ENCODE data around the gene GLRB. TPM values are rescaled to one million over a fixed set of nuclear protein-coding genes. Genes with fewer than 3 reads are reported as not detected.

GLRB gene
- total and polyA plus RNA-seq, 2 donors (not counting 1 experiment from before 2014, with no cell fraction given) = not detected

DNA sequence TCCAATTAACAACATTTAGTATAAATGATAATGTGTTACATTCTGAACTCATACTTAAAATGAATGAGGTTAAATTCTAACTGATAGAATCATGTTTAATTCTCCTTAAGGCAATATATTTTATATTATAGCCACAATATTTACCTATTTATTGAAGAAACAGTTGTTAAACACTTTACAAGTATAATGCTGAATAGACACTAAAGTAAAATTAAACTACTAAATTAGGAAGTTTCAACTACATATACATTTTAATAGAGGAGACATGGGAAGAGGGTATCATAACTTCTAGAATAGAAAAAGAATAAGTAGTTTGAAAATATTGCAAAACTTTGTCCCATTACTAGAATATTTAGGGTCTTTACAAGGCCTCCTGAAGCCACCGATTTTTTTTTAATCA, 108.3 kb downstream of the GLRB start:
- no peak overlapping the region for H3K27ac ChIP-seq (ENCODE audit: low read length in 2 of 2)
- H3K4me1 ChIP-seq (ENCODE audit: control insufficient read depth in 2 of 2, insufficient read depth in 2 of 2, low read length in 2 of 2) = no peaks in the 10 kb centered on the region
- Mint-ChIP-seq H3K4me3 (no peak overlapping the region), H3K4me1 (no peaks in the 10 kb centered on the region), H3K27me3 (no peaks in the 10 kb centered on the region), H3K9me3 (ENCODE audit: insufficient read depth) (peaks cover 6% of the 10 kb centered on the region), H3K27ac (no peak overlapping the region)
- no peak for DNase-seq
- CTCF ChIA-PET = no interaction called here
- TF ChIP-seq, protein P1, sequence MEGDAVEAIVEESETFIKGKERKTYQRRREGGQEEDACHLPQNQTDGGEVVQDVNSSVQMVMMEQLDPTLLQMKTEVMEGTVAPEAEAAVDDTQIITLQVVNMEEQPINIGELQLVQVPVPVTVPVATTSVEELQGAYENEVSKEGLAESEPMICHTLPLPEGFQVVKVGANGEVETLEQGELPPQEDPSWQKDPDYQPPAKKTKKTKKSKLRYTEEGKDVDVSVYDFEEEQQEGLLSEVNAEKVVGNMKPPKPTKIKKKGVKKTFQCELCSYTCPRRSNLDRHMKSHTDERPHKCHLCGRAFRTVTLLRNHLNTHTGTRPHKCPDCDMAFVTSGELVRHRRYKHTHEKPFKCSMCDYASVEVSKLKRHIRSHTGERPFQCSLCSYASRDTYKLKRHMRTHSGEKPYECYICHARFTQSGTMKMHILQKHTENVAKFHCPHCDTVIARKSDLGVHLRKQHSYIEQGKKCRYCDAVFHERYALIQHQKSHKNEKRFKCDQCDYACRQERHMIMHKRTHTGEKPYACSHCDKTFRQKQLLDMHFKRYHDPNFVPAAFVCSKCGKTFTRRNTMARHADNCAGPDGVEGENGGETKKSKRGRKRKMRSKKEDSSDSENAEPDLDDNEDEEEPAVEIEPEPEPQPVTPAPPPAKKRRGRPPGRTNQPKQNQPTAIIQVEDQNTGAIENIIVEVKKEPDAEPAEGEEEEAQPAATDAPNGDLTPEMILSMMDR (IDR thresholded peaks at IDR 0.05) = no peak
- no peak for TF ChIP-seq EZH2 (IDR thresholded peaks at IDR 0.05; ENCODE audit: borderline replicate concordance, insufficient read depth, low read depth, low read length, poor library complexity, severe bottlenecking)
- no CpG with 5 or more reads among the region's 1 CpG for WGBS (ENCODE audit: insufficient coverage)
- H3K27me3 ChIP-seq (replicated peaks in 1 of 4; ENCODE audit: control extremely low read depth in 1 of 4, control insufficient read depth in 3 of 4, insufficient read depth in 4 of 4, low read length in 3 of 4) = no peaks in the 10 kb centered on the region
- ATAC-seq (ENCODE audit: low read depth) = no peak
- no peak overlapping the region for H3K4me2 ChIP-seq (replicated peaks; ENCODE audit: low read depth, low read length, poor library complexity, severe bottlenecking)
- no peak overlapping the region for H2AFZ ChIP-seq (ENCODE audit: insufficient read depth, low read depth, low read length, poor library complexity, severe bottlenecking)
- H3K9me3 ChIP-seq (ENCODE audit: control extremely low read depth in 1 of 3, control insufficient read depth in 2 of 3, insufficient read depth in 1 of 3, low read length in 2 of 3) = peaks cover 0 to 4% (median 0%) of the 10 kb centered on the region in 3 donors
- H3K79me2 ChIP-seq (ENCODE audit: control insufficient read depth, insufficient read depth, low read length) = no peaks in the 10 kb centered on the region
- intact Hi-C loops (cut with micrococcal nuclease) = no loop called here
- H3K9ac ChIP-seq (ENCODE audit: low read length) = no peak overlapping the region
- H4K20me1 ChIP-seq (ENCODE audit: control insufficient read depth, insufficient read depth, low read length, poor library complexity, severe bottlenecking) = no peaks in the 10 kb centered on the region
- no peaks in the 10 kb centered on the region for H3K36me3 ChIP-seq (replicated peaks in 1 of 2; ENCODE audit: control extremely low read depth in 1 of 2, control insufficient read depth in 1 of 2, extremely low read depth in 1 of 2, insufficient read depth in 2 of 2, low read length in 1 of 2)
- POLR2A ChIA-PET = no interaction called here
- no peak overlapping the region for H3K4me3 ChIP-seq (ENCODE audit: control extremely low read depth in 1 of 5, extremely low read depth in 1 of 5, insufficient read depth in 1 of 5, low read depth in 2 of 5, low read length in 4 of 5)

DNA sequence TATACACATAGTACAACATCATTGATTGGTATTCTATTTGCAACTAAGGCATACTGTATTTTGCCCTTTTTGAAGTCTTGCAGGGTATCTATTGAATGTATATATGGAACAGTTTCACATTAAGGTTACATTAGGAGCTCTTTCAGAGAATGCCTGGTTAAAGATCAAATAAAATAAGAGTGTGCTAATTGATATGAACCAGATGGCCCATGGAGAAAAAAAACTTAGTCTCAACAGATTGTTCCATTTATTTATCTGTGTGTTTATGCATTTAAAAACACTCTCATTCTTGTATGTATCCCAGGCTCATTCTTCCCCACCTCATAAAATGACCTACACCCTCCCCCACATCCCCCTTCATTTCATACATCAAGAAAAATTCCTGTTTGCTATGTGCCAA, 109.4 kb downstream of the GLRB start:
- no peaks in the 10 kb centered on the region for H3K36me3 ChIP-seq (replicated peaks in 1 of 2; ENCODE audit: control extremely low read depth in 1 of 2, control insufficient read depth in 1 of 2, extremely low read depth in 1 of 2, insufficient read depth in 2 of 2, low read length in 1 of 2)
- no peak overlapping the region for H3K27ac Mint-ChIP-seq
- H4K20me1 ChIP-seq (ENCODE audit: control insufficient read depth, insufficient read depth, low read length, poor library complexity, severe bottlenecking) = no peaks in the 10 kb centered on the region
- POLR2A ChIA-PET = no interaction called here
- H3K4me2 ChIP-seq (replicated peaks; ENCODE audit: low read depth, low read length, poor library complexity, severe bottlenecking) = no peak overlapping the region
- peaks cover 0 to 4% (median 0%) of the 10 kb centered on the region in 3 donors for H3K9me3 ChIP-seq (ENCODE audit: control extremely low read depth in 1 of 3, control insufficient read depth in 2 of 3, insufficient read depth in 1 of 3, low read length in 2 of 3)
- no peak for ATAC-seq (ENCODE audit: low read depth)
- no peak for DNase-seq
- H3K27ac ChIP-seq (ENCODE audit: low read length in 2 of 2) = no peak overlapping the region
- intact Hi-C loops (cut with micrococcal nuclease) = no loop called here
- no peaks in the 10 kb centered on the region for H3K4me1 Mint-ChIP-seq
- H3K9me3 Mint-ChIP-seq (ENCODE audit: insufficient read depth) = peaks cover 6% of the 10 kb centered on the region
- CTCF ChIA-PET = no interaction called here
- no peak overlapping the region for H3K4me3 Mint-ChIP-seq
- TF ChIP-seq, protein P1 (IDR thresholded peaks at IDR 0.05) = no peak
- no peak for TF ChIP-seq EZH2 (IDR thresholded peaks at IDR 0.05; ENCODE audit: borderline replicate concordance, insufficient read depth, low read depth, low read length, poor library complexity, severe bottlenecking)
- no peaks in the 10 kb centered on the region for H3K27me3 ChIP-seq (replicated peaks in 1 of 4; ENCODE audit: control extremely low read depth in 1 of 4, control insufficient read depth in 3 of 4, insufficient read depth in 4 of 4, low read length in 3 of 4)
- H2AFZ ChIP-seq (ENCODE audit: insufficient read depth, low read depth, low read length, poor library complexity, severe bottlenecking) = no peak overlapping the region
- no peaks in the 10 kb centered on the region for H3K27me3 Mint-ChIP-seq
- H3K9ac ChIP-seq (ENCODE audit: low read length) = no peak overlapping the region
- H3K4me3 ChIP-seq (ENCODE audit: control extremely low read depth in 1 of 5, extremely low read depth in 1 of 5, insufficient read depth in 1 of 5, low read depth in 2 of 5, low read length in 4 of 5) = no peak overlapping the region
- H3K79me2 ChIP-seq (ENCODE audit: control insufficient read depth, insufficient read depth, low read length) = no peaks in the 10 kb centered on the region
- H3K4me1 ChIP-seq (ENCODE audit: control insufficient read depth in 2 of 2, insufficient read depth in 2 of 2, low read length in 2 of 2) = no peaks in the 10 kb centered on the region
